SK-N-SH (cell line): ENCODE data around the gene RER1. TPM values are rescaled to one million over a fixed set of nuclear protein-coding genes. Genes with fewer than 3 reads are reported as not detected.

Source experiments
- CTCF ChIA-PET: fragments of 300-600, 350-600 bp; formaldehyde crosslinking; extraction: SDS; loops from one replicate; lab custom pipeline; 2021; lab: Yijun Ruan, JAX
- POLR2A ChIA-PET: fragments of 350-600 bp; sonication (Branson Sonifier 250); formaldehyde crosslinking; extraction: SDS; loops from one replicate; lab custom pipeline; 2020; ENCODE audit warnings: antibody characterized with exemption, inconsistent platforms; lab: Yijun Ruan, JAX
- DNase-seq: peaks from one replicate; pipeline ENCODE4 v3.0.0; 2012
- H2AFZ ChIP-seq: fragments of 200-600 bp; sonication (generic); 2 replicates; pipeline ENCODE4 v1.8.1; 2016; ENCODE audit warnings: antibody characterized with exemption, mild to moderate bottlenecking, low read depth
- H3F3A ChIP-seq: fragments of 200-600 bp; sonication (generic); replicated peaks from 2 replicates; pipeline ENCODE3; 2016; ENCODE audit warnings: antibody characterized with exemption, mild to moderate bottlenecking; ENCODE audit not compliant: insufficient read depth
- H3K27ac ChIP-seq, 2 experiments: fragments of 200-500 bp in 1 of 2; fragments of 200-600 bp in 1 of 2; sonication (Bioruptor generic) in 1 of 2; sonication (generic), shearing (Covaris generic) in 1 of 2; 2 replicates each; pipeline versions ENCODE4 v1.5.1 to v1.6.1; 2014 to 2016; ENCODE audit warnings: low read depth in 2 of 2, inconsistent platforms in 1 of 2, low read length in 1 of 2, mild to moderate bottlenecking in 1 of 2, mixed read lengths in 1 of 2
- H3K27me3 ChIP-seq: fragments of 200-600 bp; sonication (generic), shearing (Covaris generic); 2 replicates; pipeline ENCODE4 v1.6.1; 2016; ENCODE audit warnings: mixed run types; ENCODE audit not compliant: insufficient read depth
- H3K36me3 ChIP-seq, 2 experiments: fragments of 200-500 bp in 1 of 2; fragments of 200-600 bp in 1 of 2; sonication (Bioruptor generic) in 1 of 2; sonication (generic) in 1 of 2; replicated peaks in 1 of 2; 2 replicates each; pipeline versions ENCODE3 to v1.5.1; 2014 to 2016; ENCODE audit warnings: low read length in 1 of 2, mild to moderate bottlenecking in 1 of 2; ENCODE audit not compliant: insufficient read depth in 2 of 2, control insufficient read depth in 1 of 2
- H3K4me1 ChIP-seq, 2 experiments: fragments of 200-500 bp in 1 of 2; fragments of 200-600 bp in 1 of 2; sonication (Bioruptor generic) in 1 of 2; sonication (generic), shearing (Covaris generic) in 1 of 2; 2 replicates each; pipeline versions ENCODE4 v1.5.1 to v1.6.1; 2014 to 2016; ENCODE audit warnings: low read depth in 1 of 2, low read length in 1 of 2, mixed run types in 1 of 2; ENCODE audit not compliant: insufficient read depth in 2 of 2, control insufficient read depth in 1 of 2
- H3K4me2 ChIP-seq: fragments of 200-600 bp; sonication (generic), shearing (Covaris generic); 2 replicates; pipeline ENCODE4 v1.6.1; 2017; ENCODE audit warnings: mixed run types
- H3K4me3 ChIP-seq, 2 experiments: fragments of 200-500 bp in 1 of 2; fragments of 200-600 bp in 1 of 2; sonication (Bioruptor generic) in 1 of 2; sonication (generic), shearing (Covaris generic) in 1 of 2; 2 replicates each; pipeline versions ENCODE4 v1.5.1 to v1.8.1; 2014 to 2016; ENCODE audit warnings: low read depth in 2 of 2, inconsistent platforms in 1 of 2, low read length in 1 of 2, mild to moderate bottlenecking in 1 of 2, mixed read lengths in 1 of 2, moderate library complexity in 1 of 2
- H3K79me2 ChIP-seq: fragments of 200-600 bp; sonication (generic); 2 replicates; pipeline ENCODE4 v1.8.1; 2017; ENCODE audit warnings: mild to moderate bottlenecking; ENCODE audit not compliant: insufficient read depth
- H3K9ac ChIP-seq: fragments of 200-600 bp; sonication (generic); 2 replicates; pipeline ENCODE4 v1.6.1; 2017; ENCODE audit warnings: mixed run types
- H3K9me2 ChIP-seq: fragments of 200-600 bp; sonication (generic); 2 replicates; pipeline ENCODE4 v1.6.1; 2017; ENCODE audit warnings: mixed run types
- H3K9me3 ChIP-seq: fragments of 200-600 bp; sonication (generic); 2 replicates; pipeline ENCODE4 v1.6.1; 2017; ENCODE audit warnings: mixed run types, mild to moderate bottlenecking, moderate library complexity
- H4K20me1 ChIP-seq: fragments of 200-600 bp; sonication (generic); 2 replicates; pipeline ENCODE4 v1.6.1; 2017; ENCODE audit warnings: mild to moderate bottlenecking, mixed run types; ENCODE audit not compliant: insufficient read depth
- CHD2 ChIP-seq: fragments of 150-350 bp; IDR thresholded peaks from 2 replicates; pipeline ENCODE4 v1.6.1; 2018; ENCODE audit warnings: low read length; ENCODE audit not compliant: partially characterized antibody
- CTCF ChIP-seq: fragments of 200-600 bp; sonication (generic); IDR thresholded peaks from 2 replicates; pipeline ENCODE4 v1.6.1; 2017; ENCODE audit warnings: antibody characterized with exemption, mild to moderate bottlenecking, moderate library complexity
- ELF1 ChIP-seq: IDR thresholded peaks from 2 replicates; pipeline ENCODE4 v1.4.0; 2012
- EZH2phosphoT487 ChIP-seq: fragments of 200-600 bp; sonication (generic); IDR thresholded peaks from 2 replicates; pipeline ENCODE4 v1.6.1; 2017; ENCODE audit warnings: low read depth, mixed run types, mild to moderate bottlenecking, antibody characterized with exemption, moderate library complexity, borderline replicate concordance
- FOSL2 ChIP-seq: IDR thresholded peaks from 2 replicates; pipeline ENCODE4 v1.4.0; 2012; ENCODE audit warnings: low read depth, mild to moderate bottlenecking, moderate library complexity, borderline replicate concordance
- GATA2 ChIP-seq: sonication (generic); formaldehyde crosslinking; IDR thresholded peaks from 2 replicates; pipeline ENCODE4 v1.5.0; 2020; ENCODE audit warnings: mild to moderate bottlenecking, missing genetic modification reagents
- MEF2A ChIP-seq: IDR thresholded peaks from 2 replicates; pipeline ENCODE4 v1.4.0; 2012; ENCODE audit warnings: low read depth, borderline replicate concordance
- NFIC ChIP-seq: IDR thresholded peaks from 2 replicates; pipeline ENCODE4 v1.4.0; 2012; ENCODE audit warnings: borderline replicate concordance
- PBX3 ChIP-seq: IDR thresholded peaks from 2 replicates; pipeline ENCODE4; 2012
- POLR2AphosphoS5 ChIP-seq: IDR thresholded peaks from 2 replicates; pipeline ENCODE4 v1.6.1; 2012; ENCODE audit warnings: low read depth, low read length
- RAD21 ChIP-seq: IDR thresholded peaks from 2 replicates; pipeline ENCODE4 v1.6.1; 2012; ENCODE audit warnings: mild to moderate bottlenecking, low read length
- RCOR1 ChIP-seq: fragments of 150-350 bp; IDR thresholded peaks from 2 replicates; pipeline ENCODE4 v1.6.1; 2017; ENCODE audit warnings: antibody characterized with exemption, low read length
- RFX5 ChIP-seq: IDR thresholded peaks from 2 replicates; pipeline ENCODE4 v1.6.1; 2012; ENCODE audit warnings: mild to moderate bottlenecking, improper control_type of control experiment, low read length
- SIN3A ChIP-seq: IDR thresholded peaks from 2 replicates; pipeline ENCODE4 v1.6.1; 2012; ENCODE audit warnings: low read depth, mild to moderate bottlenecking, low read length, moderate library complexity, borderline replicate concordance
- SMC3 ChIP-seq: IDR thresholded peaks from 2 replicates; pipeline ENCODE4 v1.6.1; 2012; ENCODE audit warnings: low read depth, low read length, improper control_type of control experiment
- WGBS: methylation state at CpG from one replicate; pipeline ENCODE4 v1.1.6; 2017; ENCODE audit warnings: low lambda C conversion rate; 5-methylcytosine and 5-hydroxymethylcytosine counted together
- polyA plus RNA-seq, 3 experiments: library from polyadenylated mRNA; depleted of rRNA; stranded (reverse); fragments of >200 nt; gene quantifications; 2 replicates each; pipeline ENCODE4 v1.2.3, GENCODE V29; 2012
- TF ChIP-seq, protein P1 (sequence below): IDR thresholded peaks from 2 replicates; pipeline ENCODE4 v1.4.0; 2012; ENCODE audit warnings: low read depth
- TF ChIP-seq, protein P2 (sequence below): IDR thresholded peaks from 2 replicates; pipeline ENCODE4 v1.6.1; 2012; ENCODE audit warnings: mild to moderate bottlenecking, low read depth, low read length, moderate library complexity
- TF ChIP-seq, protein P3 (sequence below): IDR thresholded peaks from 2 replicates; pipeline ENCODE4 v1.4.0; 2012; ENCODE audit warnings: low read depth, borderline replicate concordance

The RER1 gene
- polyA plus RNA-seq, 1 of the 3 experiments (the other 2 are of a cell fraction), result 181 TPM

DNA sequence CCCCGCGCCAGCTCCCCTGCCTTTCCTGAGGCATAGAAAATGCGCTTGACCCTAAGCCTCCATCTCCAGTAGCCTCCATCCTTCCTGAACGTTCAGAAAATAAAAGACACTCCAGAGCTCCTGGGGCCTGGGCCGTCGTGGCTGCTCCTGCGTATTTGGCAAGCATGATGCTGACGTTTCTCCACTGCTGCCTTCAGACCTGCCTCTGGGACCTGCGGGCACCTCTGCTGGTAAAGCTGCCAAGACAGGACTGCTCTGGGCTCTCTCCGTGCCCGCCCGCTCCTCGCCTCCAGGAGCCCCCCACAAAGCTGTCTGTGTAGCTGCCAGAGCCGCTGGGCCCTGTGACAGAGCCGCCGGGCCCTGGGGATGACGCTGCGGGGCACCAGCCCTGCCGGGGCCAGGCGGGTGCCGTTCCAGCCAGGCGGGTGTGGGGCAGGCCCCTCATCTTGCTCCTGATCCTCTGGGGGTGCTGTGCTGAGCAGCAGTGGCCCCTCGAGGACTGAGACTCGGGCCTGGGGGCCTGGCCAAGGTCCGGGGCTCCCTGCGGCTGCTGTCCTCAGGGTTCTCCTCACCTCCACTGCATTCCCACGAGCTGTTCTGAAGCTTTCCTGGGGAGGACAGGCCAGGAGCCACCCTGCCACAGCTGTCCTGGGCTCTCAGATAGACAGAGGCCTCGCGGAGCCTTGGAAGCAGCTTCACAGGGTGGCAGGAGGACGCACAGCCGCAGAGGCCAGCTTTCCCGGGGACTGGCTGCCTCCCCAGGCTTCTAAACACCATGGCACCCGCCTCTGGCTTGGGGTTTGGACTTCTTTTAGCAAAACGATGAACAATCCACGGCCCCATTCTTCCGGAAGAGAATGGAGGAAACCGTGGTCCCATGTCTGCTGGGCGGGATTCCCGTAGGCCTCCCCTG, 48.4 kb upstream of the RER1 start:
- Histone ChIP-seq H2AFZ (no peak overlapping the region), H3K4me2 (no peak overlapping the region), H3K36me3 (no peaks in the 10 kb centered on the region), H3K4me1 (peaks cover 0 to 20% of the 10 kb centered on the region in 2 experiments; a peak in 1 of 4 replicates), H4K20me1 (no peaks in the 10 kb centered on the region), H3K27ac (no peak overlapping the region; a peak in 1 of 4 replicates), H3K4me3 (no peak overlapping the region), H3K9ac (no peak overlapping the region), H3K9me3 (no peaks in the 10 kb centered on the region), H3F3A (no peaks in the 10 kb centered on the region), H3K79me2 (no peaks in the 10 kb centered on the region), H3K9me2 (no peaks in the 10 kb centered on the region), H3K27me3 (no peaks in the 10 kb centered on the region)
- ChIA-PET CTCF (interaction anchor here (0.8 to 1.8 kb wide), 3 partner anchors 28 to 204 kb away, joined by 3 to 9 read pairs (median 3); no protein-coding TSS in a partner anchor), POLR2A (no interaction called here)
- no peak for TF ChIP-seq RCOR1
- TF ChIP-seq, protein P1, sequence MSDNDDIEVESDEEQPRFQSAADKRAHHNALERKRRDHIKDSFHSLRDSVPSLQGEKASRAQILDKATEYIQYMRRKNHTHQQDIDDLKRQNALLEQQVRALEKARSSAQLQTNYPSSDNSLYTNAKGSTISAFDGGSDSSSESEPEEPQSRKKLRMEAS, result no peak
- TF ChIP-seq, protein P2, sequence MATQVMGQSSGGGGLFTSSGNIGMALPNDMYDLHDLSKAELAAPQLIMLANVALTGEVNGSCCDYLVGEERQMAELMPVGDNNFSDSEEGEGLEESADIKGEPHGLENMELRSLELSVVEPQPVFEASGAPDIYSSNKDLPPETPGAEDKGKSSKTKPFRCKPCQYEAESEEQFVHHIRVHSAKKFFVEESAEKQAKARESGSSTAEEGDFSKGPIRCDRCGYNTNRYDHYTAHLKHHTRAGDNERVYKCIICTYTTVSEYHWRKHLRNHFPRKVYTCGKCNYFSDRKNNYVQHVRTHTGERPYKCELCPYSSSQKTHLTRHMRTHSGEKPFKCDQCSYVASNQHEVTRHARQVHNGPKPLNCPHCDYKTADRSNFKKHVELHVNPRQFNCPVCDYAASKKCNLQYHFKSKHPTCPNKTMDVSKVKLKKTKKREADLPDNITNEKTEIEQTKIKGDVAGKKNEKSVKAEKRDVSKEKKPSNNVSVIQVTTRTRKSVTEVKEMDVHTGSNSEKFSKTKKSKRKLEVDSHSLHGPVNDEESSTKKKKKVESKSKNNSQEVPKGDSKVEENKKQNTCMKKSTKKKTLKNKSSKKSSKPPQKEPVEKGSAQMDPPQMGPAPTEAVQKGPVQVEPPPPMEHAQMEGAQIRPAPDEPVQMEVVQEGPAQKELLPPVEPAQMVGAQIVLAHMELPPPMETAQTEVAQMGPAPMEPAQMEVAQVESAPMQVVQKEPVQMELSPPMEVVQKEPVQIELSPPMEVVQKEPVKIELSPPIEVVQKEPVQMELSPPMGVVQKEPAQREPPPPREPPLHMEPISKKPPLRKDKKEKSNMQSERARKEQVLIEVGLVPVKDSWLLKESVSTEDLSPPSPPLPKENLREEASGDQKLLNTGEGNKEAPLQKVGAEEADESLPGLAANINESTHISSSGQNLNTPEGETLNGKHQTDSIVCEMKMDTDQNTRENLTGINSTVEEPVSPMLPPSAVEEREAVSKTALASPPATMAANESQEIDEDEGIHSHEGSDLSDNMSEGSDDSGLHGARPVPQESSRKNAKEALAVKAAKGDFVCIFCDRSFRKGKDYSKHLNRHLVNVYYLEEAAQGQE, result no peak
- WGBS, result 79% methylated on average over 15 of the region's 39 CpGs
- DNase-seq, result no peak

DNA sequence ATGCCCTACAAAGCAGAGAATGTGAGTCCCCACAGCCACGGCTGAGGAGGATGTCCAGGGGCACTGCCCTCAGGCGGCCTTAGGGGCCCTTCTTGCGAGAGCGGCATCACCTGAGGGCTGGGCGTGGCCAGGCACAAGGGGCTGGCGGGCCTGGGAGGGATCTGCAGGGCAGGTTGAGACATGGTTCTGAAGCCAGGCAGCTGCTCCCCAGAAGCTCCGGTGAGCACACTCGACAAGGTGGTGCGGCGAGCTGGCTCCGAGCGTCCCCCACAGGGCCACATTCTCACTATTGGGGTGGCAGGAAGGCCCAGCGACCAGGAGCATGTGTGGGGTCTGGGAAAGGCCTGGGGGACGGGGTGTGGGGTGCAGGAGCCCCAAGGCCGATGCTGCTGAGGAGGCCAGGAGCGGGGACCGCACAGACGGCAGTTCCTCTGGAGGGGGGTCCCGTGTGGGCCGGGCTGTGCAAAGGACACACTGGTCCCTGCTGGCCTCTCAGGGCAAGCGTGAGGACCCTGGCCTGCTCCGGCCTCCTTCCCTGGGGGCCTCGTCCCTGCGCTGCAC, 47.4 kb upstream of the RER1 start:
- Histone ChIP-seq H3K27me3 (no peaks in the 10 kb centered on the region), H3K79me2 (no peaks in the 10 kb centered on the region), H3K36me3 (no peaks in the 10 kb centered on the region), H2AFZ (no peak overlapping the region), H3K4me1 (peaks cover 0 to 20% of the 10 kb centered on the region in 2 experiments; a peak in 1 of 4 replicates), H4K20me1 (no peaks in the 10 kb centered on the region), H3K4me3 (no peak overlapping the region), H3K9ac (no peak overlapping the region), H3F3A (no peaks in the 10 kb centered on the region), H3K9me2 (no peaks in the 10 kb centered on the region), H3K4me2 (no peak overlapping the region), H3K27ac (no peak overlapping the region; a peak in 1 of 4 replicates), H3K9me3 (no peaks in the 10 kb centered on the region)
- DNase-seq, result no peak
- POLR2A ChIA-PET, result no interaction called here
- 80% methylated on average over 3 of the region's 24 CpGs for WGBS
- CTCF ChIA-PET, result interaction anchor here (1.3 to 1.8 kb wide), 2 partner anchors 37 to 204 kb away, joined by 3 to 9 read pairs; no protein-coding TSS in a partner anchor
- TF ChIP-seq RFX5, result no peak
- no peak for TF ChIP-seq MEF2A
- no peak for TF ChIP-seq RAD21
- TF ChIP-seq FOSL2, result no peak
- no peak for TF ChIP-seq CHD2
- TF ChIP-seq SIN3A, result no peak
- no peak for TF ChIP-seq CTCF
- TF ChIP-seq, protein P3, sequence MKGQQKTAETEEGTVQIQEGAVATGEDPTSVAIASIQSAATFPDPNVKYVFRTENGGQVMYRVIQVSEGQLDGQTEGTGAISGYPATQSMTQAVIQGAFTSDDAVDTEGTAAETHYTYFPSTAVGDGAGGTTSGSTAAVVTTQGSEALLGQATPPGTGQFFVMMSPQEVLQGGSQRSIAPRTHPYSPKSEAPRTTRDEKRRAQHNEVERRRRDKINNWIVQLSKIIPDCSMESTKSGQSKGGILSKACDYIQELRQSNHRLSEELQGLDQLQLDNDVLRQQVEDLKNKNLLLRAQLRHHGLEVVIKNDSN, result no peak
- no peak for TF ChIP-seq PBX3
- TF ChIP-seq NFIC, result no peak
- TF ChIP-seq SMC3, result no peak
- no peak for TF ChIP-seq GATA2 (CRISPR knock-in tag)
- no peak for TF ChIP-seq RCOR1
- no peak for TF ChIP-seq POLR2AphosphoS5
- no peak for TF ChIP-seq ELF1
- TF ChIP-seq EZH2phosphoT487, result no peak
